Heart left ventricle (tissue), 13 donors: ENCODE measurements around the gene DCTD.

Experiments
- CTCF ChIP-seq, 12 donors: fragments of 200-600 bp; sonication (generic) in 4 of 12; IDR thresholded peaks; one replicate each; pipeline versions ENCODE4 v1.5.0 to v1.8.0; 2018 to 2022; ENCODE audit warnings: antibody characterized with exemption in 12 of 12, mild to moderate bottlenecking in 5 of 12
- POLR2A ChIP-seq, 2 donors: fragments of 450-650 bp; IDR thresholded peaks; one replicate each; pipeline ENCODE4 v1.6.1; 2017; ENCODE audit warnings: antibody characterized with exemption in 2 of 2, mild to moderate bottlenecking in 2 of 2, moderate library complexity in 2 of 2
- donor health status: ischemic (EF 13 %, LVEDD 7.1; RV severe dilation, severe dysfunction).
- donor health status: DM: no; HTN: yes; CAD: no.
- donor health status: DM: no; HTN: no; CAD: no.
- donor health status: ischemic (EF 25% LVEDD 6.9; RV normal size, moderate dysfunction).
- donor health status: ischemic (EF 25% LVEDD 5.7; RV mildly dilated, moderate dysfunction).
- donor health status: ischemic (EF 35%, LVEDD 5.7; RV mildly dilated, moderate dysfunction).
- donor health status: nonischemic (EF 11% LVEDD 7.7; RV severe dilation, severe dysfunction).
- donor health status: DM: yes; HTN: yes; CAD: no.
- donor health status: PGD.
- donor health status: ischemic (EF 29% LVEDD 5.4; RV normal size, mild dysfunction).
- donor health status: nonischemic (EF 23%, LVEDD 6.1; RV moderate dilation, normal function).

- no peak for TF ChIP-seq CTCF (IDR thresholded peaks at IDR 0.05)
- no peak for TF ChIP-seq POLR2A (IDR thresholded peaks at IDR 0.05)
Measured at GRCh38 chr4:182873726-182874125, 43.5 kb downstream of the DCTD start.
